Astrocyte (in vitro differentiated cells and primary cell): ENCODE results near the gene CLEC20A. TPM values are rescaled to one million over a fixed set of nuclear protein-coding genes. Genes with fewer than 3 reads are reported as not detected.
A peak's percentile ranks its signal among the peaks of the same experiment; 100 is the strongest.

ENCODE experiments used
- DNase-seq: peaks from one replicate; pipeline ENCODE4 v3.0.0-alpha.2; 2010; ENCODE audit warnings: low read depth
- FAIRE-seq: peaks from 2 replicates; lab custom pipeline; 2011; peaks lifted over from hg19 to GRCh38; lab: Jason Lieb, UNC
- H2AFZ ChIP-seq: 2 replicates; pipeline ENCODE4 v1.6.0; 2012; ENCODE audit warnings: low read depth, low read length, inconsistent platforms
- H3K27ac ChIP-seq: 2 replicates; pipeline ENCODE4 v1.5.1; 2011; ENCODE audit warnings: low read depth, low read length, inconsistent platforms
- H3K27me3 ChIP-seq: 2 replicates; pipeline ENCODE4 v1.6.0; 2011; ENCODE audit warnings: low read length, inconsistent platforms; ENCODE audit not compliant: insufficient read depth
- H3K36me3 ChIP-seq: 2 replicates; pipeline ENCODE4 v1.5.1; 2011; ENCODE audit warnings: low read length, inconsistent platforms; ENCODE audit not compliant: insufficient read depth
- H3K4me1 ChIP-seq: 2 replicates; pipeline ENCODE4 v1.5.1; 2011; ENCODE audit warnings: low read length, inconsistent platforms; ENCODE audit not compliant: insufficient read depth
- H3K4me2 ChIP-seq: 2 replicates; pipeline ENCODE4 v1.6.0; 2012; ENCODE audit warnings: low read length, inconsistent platforms
- H3K4me3 ChIP-seq: 2 replicates; pipeline ENCODE4 v1.5.1; 2011; ENCODE audit warnings: low read depth, mild to moderate bottlenecking, low read length, inconsistent platforms; ENCODE audit not compliant: insufficient read depth
- H3K79me2 ChIP-seq: 2 replicates; pipeline ENCODE4 v1.6.0; 2012; ENCODE audit warnings: mild to moderate bottlenecking, low read length, inconsistent platforms; ENCODE audit not compliant: insufficient read depth
- H3K9ac ChIP-seq: 2 replicates; pipeline ENCODE4 v1.6.0; 2012; ENCODE audit warnings: mild to moderate bottlenecking, low read length, inconsistent platforms
- H3K9me3 ChIP-seq: 2 replicates; pipeline ENCODE4 v1.5.1; 2012; ENCODE audit warnings: low read depth, mild to moderate bottlenecking, low read length, inconsistent platforms; ENCODE audit not compliant: insufficient read depth
- H4K20me1 ChIP-seq: 2 replicates; pipeline ENCODE4 v1.6.0; 2012; ENCODE audit warnings: low read length, inconsistent platforms; ENCODE audit not compliant: insufficient read depth
- H3K27ac Mint-ChIP-seq: one replicate; pipeline ENCODE4 v1.8.0; 2021; ENCODE audit warnings: mild to moderate bottlenecking, mixed read lengths; ENCODE audit not compliant: unreplicated experiment
- H3K27me3 Mint-ChIP-seq: one replicate; pipeline ENCODE4 v1.8.0; 2021; ENCODE audit warnings: low read depth, mixed read lengths; ENCODE audit not compliant: unreplicated experiment
- H3K36me3 Mint-ChIP-seq: one replicate; pipeline ENCODE4 v1.8.0; 2021; ENCODE audit warnings: low read depth, mixed read lengths; ENCODE audit not compliant: unreplicated experiment
- H3K4me1 Mint-ChIP-seq: one replicate; pipeline ENCODE4 v1.8.0; 2021; ENCODE audit warnings: low read depth, mixed read lengths; ENCODE audit not compliant: unreplicated experiment
- H3K4me3 Mint-ChIP-seq: one replicate; pipeline ENCODE4 v1.8.0; 2021; ENCODE audit warnings: mild to moderate bottlenecking, moderate library complexity, mixed read lengths; ENCODE audit not compliant: unreplicated experiment
- H3K9me3 Mint-ChIP-seq: one replicate; pipeline ENCODE4 v1.8.0; 2021; ENCODE audit warnings: mild to moderate bottlenecking, mixed read lengths; ENCODE audit not compliant: unreplicated experiment
- EZH2 ChIP-seq: IDR thresholded peaks from 2 replicates; pipeline ENCODE4 v1.6.1; 2012; ENCODE audit warnings: mild to moderate bottlenecking, low read length, inconsistent platforms; ENCODE audit not compliant: insufficient read depth
- total RNA-seq: library from RNA; stranded (reverse); gene quantifications from 2 replicates; pipeline ENCODE4 v1.2.1, GENCODE V29; 2021
- TF ChIP-seq, protein P1 (sequence below): IDR thresholded peaks from 2 replicates; pipeline ENCODE4 v1.5.1; 2011; ENCODE audit warnings: low read depth, mild to moderate bottlenecking, inconsistent platforms, low read length, moderate library complexity; ENCODE audit not compliant: insufficient read depth

CLEC20A gene
- total RNA-seq, 1 donor from 2014 or later = not detected

DNA sequence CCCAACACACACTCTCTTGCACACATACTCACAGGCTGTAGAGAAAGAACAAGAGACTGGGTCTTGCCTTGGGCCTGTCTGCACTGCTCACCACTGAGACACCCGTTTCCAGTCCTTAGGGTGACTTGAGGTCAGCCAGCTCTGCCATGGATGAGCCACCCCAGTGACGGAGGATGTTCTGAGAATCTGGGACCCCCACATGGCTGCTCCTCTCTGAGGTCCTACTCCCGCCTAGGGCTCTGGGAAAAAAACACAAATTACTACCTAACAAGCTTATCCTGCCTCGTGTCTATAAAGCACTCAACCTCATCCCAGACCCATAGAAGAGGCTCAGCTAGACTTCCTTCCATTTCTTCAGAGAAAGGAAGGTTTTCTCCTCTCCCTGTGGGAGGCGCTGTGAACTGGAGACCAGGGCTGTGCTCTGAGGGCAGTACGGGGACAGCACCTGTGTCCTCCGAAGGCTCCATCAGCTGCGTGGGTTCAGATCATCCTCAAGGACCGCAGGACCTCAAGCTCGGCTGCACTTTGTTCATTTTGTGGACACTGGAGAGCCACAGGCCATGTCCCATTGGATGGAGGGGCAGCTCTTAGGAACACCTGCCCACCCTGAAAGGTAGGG lies 4.3 kb upstream of the CLEC20A start:
- FAIRE-seq = no peak

DNA sequence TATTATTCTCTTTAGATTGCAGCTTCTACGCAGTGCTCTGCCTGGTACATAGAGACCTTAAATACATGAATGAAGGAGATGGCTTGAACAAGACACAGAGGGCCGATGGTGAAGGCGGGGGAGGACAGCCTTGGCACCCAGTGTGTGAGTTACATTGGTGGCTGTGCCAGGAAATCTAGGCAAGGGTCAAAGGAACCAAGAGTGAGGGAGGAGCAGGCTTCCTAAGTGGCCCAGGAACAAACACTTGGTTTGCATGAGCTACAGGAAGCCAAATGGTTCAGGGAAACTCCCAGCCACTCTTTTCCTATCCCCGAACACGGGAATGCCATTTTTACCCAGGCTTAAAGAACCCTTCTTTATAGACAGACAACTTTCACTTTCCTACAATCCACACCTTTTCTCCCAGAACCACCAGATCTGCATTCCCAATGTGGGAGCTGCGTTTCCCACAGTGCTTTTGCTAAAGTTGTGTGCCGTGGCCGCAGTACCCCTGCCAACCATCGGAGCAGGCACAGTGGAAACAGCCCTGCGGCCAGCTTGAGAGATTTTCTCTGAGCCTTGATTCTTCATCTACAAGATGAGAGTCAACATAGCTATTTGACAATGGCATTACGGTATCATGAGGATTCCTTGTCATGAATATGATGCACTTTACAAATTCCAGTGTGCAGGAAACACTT lies 3.5 kb upstream of the CLEC20A start:
- no peak overlapping the region for H3K27ac Mint-ChIP-seq

More for the DNA sequence above, 4.3 kb upstream of the CLEC20A start:
- Histone ChIP-seq H3K79me2 (no peaks in the 10 kb centered on the region), H3K4me3 (no peak overlapping the region), H3K9ac (no peak overlapping the region), H3K4me1 (no peaks in the 10 kb centered on the region), H3K27ac (no peak overlapping the region), H4K20me1 (no peaks in the 10 kb centered on the region), H2AFZ (no peak overlapping the region), H3K27me3 (no peaks in the 10 kb centered on the region), H3K4me2 (no peak overlapping the region), H3K36me3 (no peaks in the 10 kb centered on the region), H3K9me3 (no peaks in the 10 kb centered on the region)
- DNase-seq = no peak
- H3K36me3 Mint-ChIP-seq = no peaks in the 10 kb centered on the region
- no peak for TF ChIP-seq EZH2
- TF ChIP-seq, protein P1, sequence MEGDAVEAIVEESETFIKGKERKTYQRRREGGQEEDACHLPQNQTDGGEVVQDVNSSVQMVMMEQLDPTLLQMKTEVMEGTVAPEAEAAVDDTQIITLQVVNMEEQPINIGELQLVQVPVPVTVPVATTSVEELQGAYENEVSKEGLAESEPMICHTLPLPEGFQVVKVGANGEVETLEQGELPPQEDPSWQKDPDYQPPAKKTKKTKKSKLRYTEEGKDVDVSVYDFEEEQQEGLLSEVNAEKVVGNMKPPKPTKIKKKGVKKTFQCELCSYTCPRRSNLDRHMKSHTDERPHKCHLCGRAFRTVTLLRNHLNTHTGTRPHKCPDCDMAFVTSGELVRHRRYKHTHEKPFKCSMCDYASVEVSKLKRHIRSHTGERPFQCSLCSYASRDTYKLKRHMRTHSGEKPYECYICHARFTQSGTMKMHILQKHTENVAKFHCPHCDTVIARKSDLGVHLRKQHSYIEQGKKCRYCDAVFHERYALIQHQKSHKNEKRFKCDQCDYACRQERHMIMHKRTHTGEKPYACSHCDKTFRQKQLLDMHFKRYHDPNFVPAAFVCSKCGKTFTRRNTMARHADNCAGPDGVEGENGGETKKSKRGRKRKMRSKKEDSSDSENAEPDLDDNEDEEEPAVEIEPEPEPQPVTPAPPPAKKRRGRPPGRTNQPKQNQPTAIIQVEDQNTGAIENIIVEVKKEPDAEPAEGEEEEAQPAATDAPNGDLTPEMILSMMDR = no peak
- H3K4me3 Mint-ChIP-seq = no peak overlapping the region
- H3K9me3 Mint-ChIP-seq = no peaks in the 10 kb centered on the region
- H3K27me3 Mint-ChIP-seq = peaks cover 19% of the 10 kb centered on the region
- H3K4me1 Mint-ChIP-seq = no peaks in the 10 kb centered on the region
- no peak overlapping the region for H3K27ac Mint-ChIP-seq

More for the DNA sequence above, 3.5 kb upstream of the CLEC20A start:
- Histone ChIP-seq H3K4me3 (no peak overlapping the region), H3K9me3 (no peaks in the 10 kb centered on the region), H3K27ac (no peak overlapping the region), H2AFZ (no peak overlapping the region), H3K9ac (no peak overlapping the region), H4K20me1 (no peaks in the 10 kb centered on the region), H3K27me3 (no peaks in the 10 kb centered on the region), H3K4me2 (no peak overlapping the region), H3K79me2 (no peaks in the 10 kb centered on the region), H3K4me1 (no peaks in the 10 kb centered on the region), H3K36me3 (no peaks in the 10 kb centered on the region)
- Mint-ChIP-seq H3K4me3 (no peak overlapping the region), H3K36me3 (no peaks in the 10 kb centered on the region), H3K27me3 (peaks cover 18% of the 10 kb centered on the region), H3K4me1 (no peaks in the 10 kb centered on the region), H3K9me3 (no peaks in the 10 kb centered on the region)
- no peak for DNase-seq
- TF ChIP-seq EZH2 = no peak
- TF ChIP-seq, protein P1 = peak; percentile 18
- no peak for FAIRE-seq
